GM23338 (cell line): ENCODE results near the gene EYS. TPM values are rescaled to one million over a fixed set of nuclear protein-coding genes. Genes with fewer than 3 reads are reported as not detected.

ENCODE experiments used
- ATAC-seq: fragments of 200-7000 bp; cut with Tn5 transposase; 3 replicates; pipeline ENCODE4 v1.9.1; 2020
- DNase-seq: peaks from one replicate; pipeline ENCODE4 v3.0.0-alpha.2; 2015; ENCODE audit warnings: low spot score
- H2AFZ ChIP-seq: fragments of 200-600 bp; sonication (generic); 2 replicates; pipeline ENCODE4 v1.8.0; 2016; ENCODE audit warnings: antibody characterized with exemption, mild to moderate bottlenecking, moderate library complexity
- H3F3A ChIP-seq: fragments of 200-600 bp; sonication (generic); replicated peaks from 2 replicates; pipeline ENCODE4 v1.8.0; 2017; ENCODE audit warnings: antibody characterized with exemption, mixed run types, low read depth
- H3K27ac ChIP-seq: fragments of 200-600 bp; sonication (generic); 2 replicates; pipeline ENCODE4 v1.6.1; 2016; ENCODE audit warnings: low read depth
- H3K27me3 ChIP-seq: fragments of 200-600 bp; sonication (generic); 2 replicates; pipeline ENCODE4 v1.8.0; 2016; ENCODE audit warnings: mild to moderate bottlenecking, mixed run types, moderate library complexity; ENCODE audit not compliant: insufficient read depth
- H3K36me3 ChIP-seq: fragments of 200-600 bp; sonication (generic); 2 replicates; pipeline ENCODE4 v1.8.0; 2016; ENCODE audit warnings: mild to moderate bottlenecking; ENCODE audit not compliant: insufficient read depth
- H3K4me1 ChIP-seq: fragments of 200-600 bp; sonication (generic); 2 replicates; pipeline ENCODE4 v1.8.0; 2016; ENCODE audit warnings: mild to moderate bottlenecking, moderate library complexity; ENCODE audit not compliant: insufficient read depth
- H3K4me2 ChIP-seq: fragments of 200-600 bp; sonication (generic); 2 replicates; pipeline ENCODE4 v1.7.1; 2017; ENCODE audit warnings: mixed run types
- H3K4me3 ChIP-seq: fragments of 200-600 bp; sonication (generic); 2 replicates; pipeline ENCODE4 v1.6.1; 2016; ENCODE audit warnings: mixed run types
- H3K79me2 ChIP-seq: fragments of 200-600 bp; sonication (generic); replicated peaks from 2 replicates; pipeline ENCODE4 v1.8.0; 2017; ENCODE audit warnings: mild to moderate bottlenecking; ENCODE audit not compliant: insufficient read depth
- H3K9me2 ChIP-seq: fragments of 200-600 bp; sonication (generic); 2 replicates; pipeline ENCODE4 v1.8.0; 2017; ENCODE audit not compliant: insufficient read depth
- H4K20me1 ChIP-seq: fragments of 200-600 bp; sonication (generic); replicated peaks from 2 replicates; pipeline ENCODE4 v1.8.0; 2017; ENCODE audit warnings: mild to moderate bottlenecking; ENCODE audit not compliant: insufficient read depth
- H3K27ac Mint-ChIP-seq: 2 replicates; pipeline ENCODE4 v1.8.0; 2020; ENCODE audit warnings: inconsistent platforms, mild to moderate bottlenecking, moderate library complexity, mixed read lengths
- H3K27me3 Mint-ChIP-seq: 3 replicates; pipeline ENCODE4 v1.8.0; 2022; ENCODE audit warnings: low read depth, mild to moderate bottlenecking, moderate library complexity, mixed read lengths, inconsistent platforms; ENCODE audit not compliant: insufficient read depth, poor library complexity
- H3K36me3 Mint-ChIP-seq: 3 replicates; pipeline ENCODE4 v1.8.0; 2021; ENCODE audit warnings: low read depth, mild to moderate bottlenecking, inconsistent platforms, moderate library complexity, mixed read lengths
- H3K4me1 Mint-ChIP-seq: 3 replicates; pipeline ENCODE4 v1.8.0; 2020; ENCODE audit warnings: mild to moderate bottlenecking, inconsistent platforms, mixed read lengths
- H3K4me3 Mint-ChIP-seq: 3 replicates; pipeline ENCODE4 v1.8.0; 2021; ENCODE audit warnings: moderate library complexity, mild to moderate bottlenecking, inconsistent platforms, mixed read lengths
- H3K9me3 Mint-ChIP-seq: 3 replicates; pipeline ENCODE4 v1.8.0; 2020; ENCODE audit warnings: moderate library complexity, mild to moderate bottlenecking, inconsistent platforms, mixed read lengths
- CREB1 ChIP-seq: fragments of 250-450 bp; sonication (Bioruptor Pico); IDR thresholded peaks from 2 replicates; pipeline ENCODE4 v1.5.0; 2020; ENCODE audit warnings: low read depth, mild to moderate bottlenecking, moderate library complexity
- CTCF ChIP-seq, 2 experiments: fragments of 200-600 bp in 1 of 2; sonication (generic) in 1 of 2; conservative IDR thresholded peaks; 2 replicates each; pipeline versions ENCODE4 v1.5.1 to v1.6.1; 2016 to 2017; ENCODE audit warnings: antibody characterized with exemption in 2 of 2, low read depth in 2 of 2, mild to moderate bottlenecking in 2 of 2, moderate library complexity in 1 of 2
- ETS1 ChIP-seq: IDR thresholded peaks from 2 replicates; pipeline ENCODE4 v1.6.1; 2016; ENCODE audit warnings: antibody characterized with exemption
- EZH2 ChIP-seq: fragments of 200-600 bp; sonication (generic); IDR thresholded peaks from one replicate; pipeline ENCODE4 v1.8.0; 2017; ENCODE audit warnings: antibody characterized with exemption, mild to moderate bottlenecking, low read depth; ENCODE audit not compliant: unreplicated experiment
- JUNB ChIP-seq: IDR thresholded peaks from one replicate; pipeline ENCODE4 v1.6.1; 2016; ENCODE audit warnings: antibody characterized with exemption; ENCODE audit not compliant: unreplicated experiment
- NANOG ChIP-seq: IDR thresholded peaks from 2 replicates; pipeline ENCODE4 v1.6.1; 2016; ENCODE audit warnings: antibody characterized with exemption, borderline replicate concordance
- REST ChIP-seq: IDR thresholded peaks from one replicate; pipeline ENCODE4 v1.6.1; 2018; ENCODE audit warnings: antibody characterized with exemption; ENCODE audit not compliant: unreplicated experiment
- STAT1 ChIP-seq: IDR thresholded peaks from one replicate; pipeline ENCODE4 v1.6.1; 2016; ENCODE audit warnings: antibody characterized with exemption; ENCODE audit not compliant: unreplicated experiment
- ZNF114 ChIP-seq: fragments of 250-450 bp; sonication (Bioruptor Pico); IDR thresholded peaks from 2 replicates; pipeline ENCODE4 v1.5.0; 2020; ENCODE audit warnings: mild to moderate bottlenecking, moderate library complexity
- ZNF331 ChIP-seq: fragments of 250-450 bp; sonication (Bioruptor Pico); IDR thresholded peaks from 2 replicates; pipeline ENCODE4 v1.5.0; 2020; ENCODE audit warnings: low read depth, mild to moderate bottlenecking, moderate library complexity
- polyA plus RNA-seq: library from polyadenylated mRNA; unstranded; fragments of >200 nt; fragmentation: Nextera tagmentation; extraction: Ambion mirVana; gene quantifications from 2 replicates; pipeline ENCODE4 v1.2.1, GENCODE V29; 2016
- total RNA-seq: library from RNA; depleted of rRNA; stranded (reverse); fragments of >200 nt; shearing (Covaris generic); gene quantifications from 2 replicates; pipeline ENCODE4 v1.2.3, GENCODE V29; 2014

Gene EYS
- total and polyA plus RNA-seq, 2 experiments from 2014 or later: 0.38 to 0.52 TPM

DNA sequence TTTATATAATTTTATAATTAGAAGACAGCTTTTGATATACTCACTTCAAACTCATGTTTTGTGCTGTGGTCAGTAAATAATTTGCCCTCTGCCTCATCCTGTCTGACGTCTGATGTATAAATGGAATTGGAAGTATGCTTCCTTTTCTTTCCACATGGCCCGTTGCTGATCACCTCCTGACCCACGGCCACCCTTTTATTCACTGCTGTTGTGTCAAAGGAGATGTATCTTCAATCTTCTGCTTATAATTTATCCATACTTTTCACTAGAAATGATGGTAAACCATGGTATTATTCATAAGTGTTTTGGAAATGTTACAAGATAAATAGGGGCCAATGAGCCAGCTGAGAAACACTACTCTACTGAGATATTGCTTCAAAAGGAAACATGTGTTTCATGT is 1229.6 kb downstream of the EYS start:
- H3K36me3 ChIP-seq: no peaks in the 10 kb centered on the region
- no peak for DNase-seq
- Mint-ChIP-seq H3K9me3 (no peaks in the 10 kb centered on the region; the same call in 2 of the 3 replicates), H3K36me3 (no peaks in the 10 kb centered on the region), H3K27ac (no peak overlapping the region), H3K4me1 (no peaks in the 10 kb centered on the region), H3K27me3 (no peaks in the 10 kb centered on the region), H3K4me3 (no peak overlapping the region)
- no peaks in the 10 kb centered on the region for H4K20me1 ChIP-seq
- no peaks in the 10 kb centered on the region for H3K9me2 ChIP-seq
- H3K4me1 ChIP-seq: no peaks in the 10 kb centered on the region
- no peak for TF ChIP-seq REST
- TF ChIP-seq CTCF (conservative IDR thresholded peaks at IDR 0.05; ENCODE audit: low read depth in 2 of 2): no peak
- no peak overlapping the region for H3K4me2 ChIP-seq
- no peak overlapping the region for H3K27ac ChIP-seq
- no peak overlapping the region for H3K4me3 ChIP-seq
- no peaks in the 10 kb centered on the region for H3F3A ChIP-seq
- no peak for ATAC-seq
- no peak overlapping the region for H2AFZ ChIP-seq
- H3K27me3 ChIP-seq: no peaks in the 10 kb centered on the region
- no peaks in the 10 kb centered on the region for H3K79me2 ChIP-seq

- H3K9me3 Mint-ChIP-seq: no peaks in the 10 kb centered on the region; the same call in 2 of the 3 replicates
- H3K4me1 Mint-ChIP-seq: no peaks in the 10 kb centered on the region
These were observed 1230.1 kb downstream of the EYS start for GRCh38 chr6:64476935-64477334.

More at GRCh38 chr6:64476935-64477334, 1230.1 kb downstream of the EYS start:
- Mint-ChIP-seq H3K4me3 (no peak overlapping the region), H3K36me3 (no peaks in the 10 kb centered on the region), H3K27ac (no peak overlapping the region), H3K27me3 (no peaks in the 10 kb centered on the region)
- Histone ChIP-seq H3K27ac (no peak overlapping the region), H3F3A (no peaks in the 10 kb centered on the region), H2AFZ (no peak overlapping the region), H3K9me2 (no peaks in the 10 kb centered on the region), H3K4me1 (no peaks in the 10 kb centered on the region), H3K4me3 (no peak overlapping the region), H3K4me2 (no peak overlapping the region), H4K20me1 (no peaks in the 10 kb centered on the region), H3K79me2 (no peaks in the 10 kb centered on the region), H3K27me3 (no peaks in the 10 kb centered on the region), H3K36me3 (no peaks in the 10 kb centered on the region)
- TF ChIP-seq ZNF331 (no peak), REST (no peak), CTCF (conservative IDR thresholded peaks at IDR 0.05; ENCODE audit: low read depth in 2 of 2) (no peak), ZNF114 (CRISPR knock-in tag) (no peak), CREB1 (no peak), ETS1 (no peak), EZH2 (no peak), JUNB (no peak), NANOG (no peak), STAT1 (no peak)
- ATAC-seq (no peak), DNase-seq (no peak)
